CD4-positive, alpha-beta T cell (primary cell): ENCODE data around the gene TMEM272. TPM values are rescaled to one million over a fixed set of nuclear protein-coding genes. Genes with fewer than 3 reads are reported as not detected.

Experiments used
- ATAC-seq: fragments of 200-7000 bp; cut with Tn5 transposase; one replicate; pipeline ENCODE4 v1.10.0; 2022; ENCODE audit warnings: mild to moderate bottlenecking; ENCODE audit not compliant: poor library complexity
- CTCF ChIA-PET: fragments of 350-600 bp; sonication (Branson Sonifier 250); formaldehyde crosslinking; loops from one replicate; lab custom pipeline; 2021; ENCODE audit warnings: antibody characterized with exemption, inconsistent platforms; lab: Charles Lee
- POLR2A ChIA-PET: fragments of 350-600 bp; sonication (Branson Sonifier 250); formaldehyde crosslinking; loops from one replicate; lab custom pipeline; 2021; ENCODE audit warnings: antibody characterized with exemption, inconsistent platforms; lab: Charles Lee
- DNase-seq, 14 experiments: peaks; one replicate each; pipeline ENCODE4 v3.0.0-alpha.2; 2013 to 2020; ENCODE audit warnings: mixed read lengths in 2 of 14
- H3K27ac ChIP-seq, 2 donors: one replicate each; pipeline versions ENCODE4 v1.5.1 to v1.7.0; 2013; ENCODE audit warnings: low read length in 2 of 2, low read depth in 1 of 2, mild to moderate bottlenecking in 1 of 2
- H3K27me3 ChIP-seq, 2 experiments: 1 replicate in 1 of 2; 2 replicates in 1 of 2; pipeline versions ENCODE4 v1.6.1 to v1.7.0; 2013; ENCODE audit warnings: low read length in 2 of 2, control low read depth in 1 of 2, mild to moderate bottlenecking in 1 of 2, moderate library complexity in 1 of 2; ENCODE audit not compliant: insufficient read depth in 2 of 2, control insufficient read depth in 1 of 2
- H3K36me3 ChIP-seq: one replicate; pipeline ENCODE4 v1.6.1; 2013; ENCODE audit warnings: low read length, control low read depth; ENCODE audit not compliant: insufficient read depth
- H3K4me1 ChIP-seq: one replicate; pipeline ENCODE4 v1.6.1; 2013; ENCODE audit warnings: low read length, control low read depth; ENCODE audit not compliant: insufficient read depth
- H3K4me3 ChIP-seq: one replicate; pipeline ENCODE4 v1.5.1; 2013; ENCODE audit warnings: mild to moderate bottlenecking, low read length, moderate library complexity
- H3K9me3 ChIP-seq, 2 experiments: 1 replicate in 1 of 2; 2 replicates in 1 of 2; pipeline versions ENCODE4 v1.6.1 to v1.7.0; 2013; ENCODE audit warnings: low read length in 2 of 2, mild to moderate bottlenecking in 2 of 2, control low read depth in 1 of 2, moderate library complexity in 1 of 2; ENCODE audit not compliant: control insufficient read depth in 1 of 2, insufficient read depth in 1 of 2
- H3K27ac Mint-ChIP-seq: one replicate; pipeline ENCODE4 v1.8.0; 2020; ENCODE audit warnings: mixed read lengths
- H3K27me3 Mint-ChIP-seq: one replicate; pipeline ENCODE4 v1.8.0; 2021; ENCODE audit warnings: mixed read lengths
- H3K36me3 Mint-ChIP-seq: one replicate; pipeline ENCODE4 v1.8.0; 2021; ENCODE audit warnings: low read depth, mixed read lengths
- H3K4me1 Mint-ChIP-seq: one replicate; pipeline ENCODE4 v1.8.0; 2021; ENCODE audit warnings: low read depth, mixed read lengths
- H3K4me3 Mint-ChIP-seq: one replicate; pipeline ENCODE4 v1.8.0; 2020; ENCODE audit warnings: mild to moderate bottlenecking, mixed read lengths
- H3K9me3 Mint-ChIP-seq: one replicate; pipeline ENCODE4 v1.8.0; 2020; ENCODE audit warnings: mixed read lengths
- CTCF ChIP-seq: fragments of 200-600 bp; IDR thresholded peaks from one replicate; pipeline ENCODE4 v1.8.0; 2022; ENCODE audit warnings: antibody characterized with exemption, mild to moderate bottlenecking
- intact Hi-C, 2 experiments: fragments of 100-400 bp; cut with DNase I in 1 of 2; cut with micrococcal nuclease in 1 of 2; formaldehyde crosslinking; loops; one replicate each; pipeline versions ENCODE4 v1.15.1 to v1.9.0; 2023 to 2025; cut with DNase I, micrococcal nuclease
- total RNA-seq, 174 experiments: library from RNA in 2 of 174; stranded (reverse) in 2 of 174; gene quantifications; one replicate each; pipeline ENCODE4 v1.2.3 and lab custom pipeline; 2021 to 2026

The TMEM272 gene
- total RNA-seq, 2 experiments from 2014 or later: 2.7 to 2.8 TPM

DNA sequence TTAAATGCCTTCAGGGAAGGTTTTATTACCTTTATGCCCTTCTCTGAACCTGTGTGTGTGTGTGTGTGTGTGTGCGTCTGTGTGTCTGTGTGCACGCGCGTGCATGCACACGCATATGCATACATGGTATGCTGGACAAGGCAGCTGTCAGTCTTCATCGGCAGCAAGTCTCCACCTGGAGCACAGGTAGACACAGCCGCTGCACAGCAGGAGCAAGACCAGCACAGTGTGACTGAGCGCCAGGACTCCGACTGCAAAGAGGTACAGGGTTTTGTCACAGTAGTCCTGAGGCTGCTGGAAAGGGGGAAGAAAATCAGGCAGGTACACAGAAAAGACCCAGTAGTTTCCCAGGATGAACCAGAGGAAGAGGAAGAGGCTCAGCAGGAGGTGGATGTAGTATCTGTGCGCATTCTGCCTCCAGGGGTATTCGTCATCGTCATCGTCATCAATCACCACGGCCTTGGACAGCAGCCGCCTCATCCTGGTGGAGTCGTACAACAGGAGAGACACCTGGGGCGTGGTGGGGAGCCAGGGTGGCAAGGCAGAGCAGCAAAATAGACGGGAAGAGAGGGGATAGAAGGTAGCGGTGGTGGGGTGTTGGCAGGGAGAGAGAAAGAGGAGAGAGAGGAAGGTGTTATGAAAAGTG is 28.2 kb downstream of the TMEM272 start:
- no peaks in the 10 kb centered on the region for H3K9me3 Mint-ChIP-seq
- peak overlapping the region; percentile 89 for H3K27ac Mint-ChIP-seq
- Histone ChIP-seq H3K36me3 (peaks cover 29% of the 10 kb centered on the region), H3K27me3 (no peaks in the 10 kb centered on the region), H3K4me3 (no peak overlapping the region), H3K9me3 (no peaks in the 10 kb centered on the region), H3K4me1 (peaks cover 86% of the 10 kb centered on the region), H3K27ac (peak overlapping the region in 1 of 2 donors; percentile 16)
- ATAC-seq (no peak), DNase-seq (no peak)
- CTCF ChIA-PET: interaction anchor here (1.2 to 4.4 kb wide), 4 partner anchors 16 to 311 kb away, joined by 5 to 44 read pairs (median 8); no protein-coding TSS in a partner anchor
- TF ChIP-seq CTCF: no peak
- intact Hi-C loops: loop anchor here (5.0 to 10.0 kb wide), 3 partner anchors 36 to 838 kb away; partner anchors contain the start of genes CKAP2 (in 1 of the 2), SUGT1 (in 1 of the 2) and VPS36 (in 1 of the 2)
- POLR2A ChIA-PET: interaction anchor here (0.6 to 8.1 kb wide), 5 partner anchors 9 to 364 kb away, joined by 3 to 110 read pairs (median 13); partner anchors contain the start of genes INTS6 and TMEM272
- no peaks in the 10 kb centered on the region for H3K27me3 Mint-ChIP-seq
- H3K4me3 Mint-ChIP-seq: peak overlapping the region; percentile 49
- H3K36me3 Mint-ChIP-seq: peaks cover 84% of the 10 kb centered on the region
- H3K4me1 Mint-ChIP-seq: peaks cover 98% of the 10 kb centered on the region

GRCh38 chr13:51815848-51816247 is 29.1 kb downstream of the TMEM272 start:
- no peak for TF ChIP-seq CTCF
- H3K4me3 ChIP-seq: no peak overlapping the region

DNA sequence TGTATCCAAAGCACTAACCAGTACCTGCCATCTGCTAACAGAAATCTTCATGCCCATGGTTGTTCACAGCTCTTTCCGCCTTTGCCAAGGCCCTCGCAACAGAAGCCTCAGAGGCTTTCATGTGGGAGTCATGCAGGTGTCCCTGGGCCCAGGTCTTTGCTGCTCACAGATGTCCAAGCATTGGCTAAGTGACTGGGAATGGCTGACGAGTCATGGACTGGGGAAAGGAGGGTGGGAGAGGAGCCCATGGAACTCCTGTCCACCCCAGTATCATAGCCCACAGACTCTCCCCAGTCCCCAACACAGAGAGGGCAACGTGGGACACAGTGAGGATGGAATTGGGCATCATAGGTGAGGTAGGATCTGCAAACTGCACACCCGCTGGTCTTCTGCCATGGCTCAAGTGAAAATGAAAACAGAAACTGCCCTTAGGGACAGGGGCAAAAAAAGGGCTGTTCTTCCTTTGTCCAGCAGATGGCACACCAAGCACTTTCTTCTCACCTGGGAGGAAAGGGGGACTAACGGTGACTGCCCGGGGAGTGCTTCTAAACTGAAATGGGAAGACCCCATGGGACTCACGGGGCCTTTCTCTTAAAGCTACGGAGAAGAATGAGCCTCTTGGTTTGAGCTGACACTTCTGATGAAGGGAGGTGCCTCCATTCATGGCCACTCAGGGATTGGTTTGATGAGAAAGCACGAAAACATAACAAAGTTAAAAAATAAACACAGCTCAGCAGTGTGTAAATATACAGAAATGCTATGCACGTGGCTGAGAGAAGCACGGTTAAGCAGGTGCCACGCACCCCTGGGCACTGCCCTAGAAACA is 29.9 kb downstream of the TMEM272 start:
- Histone ChIP-seq H3K9me3 (peaks cover 0 to 3% of the 10 kb centered on the region in 2 experiments), H3K27me3 (no peaks in the 10 kb centered on the region), H3K4me1 (peaks cover 79% of the 10 kb centered on the region), H3K36me3 (peaks cover 41% of the 10 kb centered on the region), H3K27ac (peak overlapping the region in 1 of 2 donors; percentile 23), H3K4me3 (peak overlapping the region; percentile 13)
- Mint-ChIP-seq H3K9me3 (no peaks in the 10 kb centered on the region), H3K27ac (peak overlapping the region; percentile 89), H3K36me3 (peaks cover 79% of the 10 kb centered on the region), H3K4me1 (peaks cover 84% of the 10 kb centered on the region), H3K27me3 (no peaks in the 10 kb centered on the region), H3K4me3 (peak overlapping the region; percentile 77)
- CTCF ChIA-PET: interaction anchor here (0.6 to 4.4 kb wide), 16 partner anchors 10 to 414 kb away, joined by 3 to 44 read pairs (median 4); partner anchors contain the start of genes TMEM272 and WDFY2
- POLR2A ChIA-PET: interaction anchor here (0.7 to 8.1 kb wide), 11 partner anchors 8 to 364 kb away, joined by 3 to 110 read pairs (median 6); partner anchors contain the start of genes ALG11 and INTS6
- intact Hi-C loops: loop anchor here (1.0 to 10.0 kb wide), 6 partner anchors 10 to 840 kb away; partner anchors contain the start of genes CKAP2 (in 1 of the 2), SUGT1 (in 1 of the 2) and VPS36 (in 1 of the 2)
- DNase-seq (peak; percentile 56 to 88 (median 68)), ATAC-seq (peak; percentile 80)
- peak; percentile 89 for TF ChIP-seq CTCF

More at GRCh38 chr13:51815848-51816247, 29.1 kb downstream of the TMEM272 start:
- ATAC-seq: no peak
- Histone ChIP-seq H3K9me3 (peaks cover 0 to 3% of the 10 kb centered on the region in 2 experiments), H3K27ac (peak overlapping the region in 1 of 2 donors; percentile 9), H3K27me3 (no peaks in the 10 kb centered on the region), H3K36me3 (peaks cover 38% of the 10 kb centered on the region), H3K4me1 (peaks cover 85% of the 10 kb centered on the region)
- peak overlapping the region; percentile 77 for H3K4me3 Mint-ChIP-seq
- peaks cover 82% of the 10 kb centered on the region for H3K36me3 Mint-ChIP-seq
- ChIA-PET POLR2A (interaction anchor here (0.6 to 8.1 kb wide), 10 partner anchors 10 to 365 kb away, joined by 3 to 110 read pairs (median 6); partner anchors contain the start of genes ALG11, INTS6 and TMEM272), CTCF (interaction anchor here (0.7 to 4.4 kb wide), 14 partner anchors 11 to 385 kb away, joined by 3 to 44 read pairs (median 4); partner anchors contain the start of genes TMEM272 and WDFY2)
- H3K4me1 Mint-ChIP-seq: peaks cover 93% of the 10 kb centered on the region
- no peaks in the 10 kb centered on the region for H3K27me3 Mint-ChIP-seq
- intact Hi-C loops: loop anchor here (1.0 to 10.0 kb wide), 6 partner anchors 9 to 839 kb away; partner anchors contain the start of genes CKAP2 (in 1 of the 2), SUGT1 (in 1 of the 2) and VPS36 (in 1 of the 2)
- H3K27ac Mint-ChIP-seq: peak overlapping the region; percentile 89
- no peak for DNase-seq
- H3K9me3 Mint-ChIP-seq: no peaks in the 10 kb centered on the region
